Tibial nerve (tissue), 4 donors: Measurements from ENCODE around the gene TUSC1. TPM values are rescaled to one million over a fixed set of nuclear protein-coding genes. Genes with fewer than 3 reads are reported as not detected.

Experiments
- DNase-seq, 2 donors: peaks; one replicate each; pipeline ENCODE4 v3.0.0-alpha.2; 2019; ENCODE audit warnings: low spot score in 2 of 2
- H3K27ac ChIP-seq, 4 donors: fragments of 200-600 bp; sonication (generic) in 3 of 4; one replicate each; pipeline ENCODE4 v1.5.1; 2017 to 2019; ENCODE audit warnings: mild to moderate bottlenecking in 1 of 4
- H3K27me3 ChIP-seq, 2 donors: fragments of 200-600 bp; sonication (generic) in 1 of 2; one replicate each; pipeline versions ENCODE4 v1.5.1 to v1.6.0; 2017 to 2019
- H3K36me3 ChIP-seq, 3 donors: fragments of 200-600 bp; sonication (generic); one replicate each; pipeline ENCODE4 v1.5.1; 2018 to 2019
- H3K4me1 ChIP-seq, 4 donors: fragments of 200-600 bp; sonication (generic) in 3 of 4; one replicate each; pipeline ENCODE4 v1.5.1; 2017 to 2019
- H3K4me3 ChIP-seq, 4 donors: fragments of 200-600 bp; sonication (generic) in 3 of 4; one replicate each; pipeline ENCODE4 v1.5.1; 2017 to 2019; ENCODE audit warnings: mild to moderate bottlenecking in 1 of 4, moderate library complexity in 1 of 4
- H3K9me3 ChIP-seq, 4 donors: fragments of 200-600 bp; sonication (generic) in 3 of 4; one replicate each; pipeline ENCODE4 v1.5.1; 2017 to 2019
- EP300 ChIP-seq, 2 donors: sonication (generic); formaldehyde crosslinking; IDR thresholded peaks; one replicate each; pipeline ENCODE4 v1.6.1; 2017; ENCODE audit warnings: antibody characterized with exemption in 2 of 2, mild to moderate bottlenecking in 1 of 2
- POLR2A ChIP-seq, 2 donors: fragments of 450-650 bp; IDR thresholded peaks; one replicate each; pipeline ENCODE4 v1.6.1; 2017; ENCODE audit warnings: antibody characterized with exemption in 2 of 2, mild to moderate bottlenecking in 2 of 2, moderate library complexity in 2 of 2
- WGBS, 2 donors: methylation state at CpG; one replicate each; pipeline ENCODE4 v1.1.5; 2018; 5-methylcytosine and 5-hydroxymethylcytosine counted together
- total RNA-seq, 4 donors: library from RNA; depleted of rRNA; stranded (reverse); fragments of >200 nt; gene quantifications; one replicate each; pipeline ENCODE4 v1.1.0, GENCODE V29; 2016
- TF ChIP-seq, protein P1 (sequence below), 5 experiments: fragments of 200-600 bp in 3 of 5; fragments of 450-650 bp in 2 of 5; sonication (generic) in 3 of 5; IDR thresholded peaks; one replicate each; pipeline ENCODE4 v1.5.1; 2016 to 2019; ENCODE audit warnings: antibody characterized with exemption in 5 of 5, mild to moderate bottlenecking in 3 of 5, moderate library complexity in 2 of 5

TUSC1 gene
- total RNA-seq = 10 to 100 TPM; 27.0 to 40.0 (median 34.9) TPM

DNA sequence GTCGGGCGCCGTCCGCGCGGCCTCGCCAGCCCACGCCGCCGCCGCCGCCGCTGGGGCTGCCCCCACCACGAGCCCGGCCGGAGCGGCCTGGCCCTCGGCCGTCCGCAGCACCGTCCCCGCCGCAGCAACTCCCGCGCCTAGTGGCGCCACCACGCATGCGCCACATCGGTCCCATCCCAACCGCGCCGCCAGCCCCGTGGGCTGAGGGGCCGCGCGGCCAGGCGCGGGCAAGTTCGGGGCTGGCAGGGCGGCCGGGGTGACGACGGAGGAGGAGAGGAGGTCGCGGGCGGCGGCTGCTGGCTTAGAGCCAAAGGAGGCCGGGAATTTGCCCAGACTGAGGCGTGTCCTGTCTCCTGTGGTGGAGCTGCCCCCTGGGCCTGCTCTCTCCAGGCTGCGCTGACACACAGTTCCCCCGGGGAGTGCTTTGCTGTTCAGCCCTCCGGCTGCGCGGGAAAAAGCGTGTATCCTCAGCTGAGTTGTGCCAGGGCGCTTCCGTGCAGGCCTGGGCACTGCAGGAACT, at the start of gene TUSC1:
Gene TUSC1 (minus strand): TSS at position 298 of the 520 bp plus-strand sequence. CDS start 132 bp downstream, at position 166.
- WGBS, 2 donors = 0 to 1% methylated on average over 24 to 38 of the region's 57 CpGs

DNA sequence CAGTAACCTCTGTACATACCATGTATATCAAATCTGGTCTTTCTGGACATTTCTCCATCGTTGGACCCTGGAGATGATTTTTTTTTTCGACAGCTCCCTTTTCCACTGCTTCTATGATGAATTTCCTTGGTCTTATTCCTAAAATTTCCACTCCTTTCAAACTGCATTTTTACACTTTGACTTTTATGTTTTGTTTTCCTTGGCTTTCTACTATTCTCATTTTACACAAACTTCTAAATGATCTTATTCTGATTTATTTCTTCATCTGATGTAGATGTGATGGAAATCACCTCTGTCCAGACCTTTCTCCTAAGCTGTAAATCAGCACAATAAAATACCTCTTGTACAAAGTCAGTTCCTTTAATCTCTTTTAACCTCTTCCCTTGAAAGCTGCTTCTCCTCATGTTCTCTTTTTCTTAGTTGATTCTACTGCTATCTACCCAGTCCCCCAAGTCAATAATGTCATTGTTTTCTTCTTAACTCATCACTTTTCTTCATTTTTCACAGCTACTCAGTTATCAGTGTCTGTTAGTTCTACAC, 48.7 kb upstream of the TUSC1 start:
- peaks cover 0 to 1% (median 0%) of the 10 kb centered on the region in 4 donors for H3K9me3 ChIP-seq
- H3K27ac ChIP-seq = no peak overlapping the region
- H3K4me3 ChIP-seq = no peak overlapping the region
- H3K4me1 ChIP-seq = no peaks in the 10 kb centered on the region
- WGBS, 2 donors = 45 to 48% methylated on average over 2 of the region's 2 CpGs
- DNase-seq = no peak
- H3K36me3 ChIP-seq = no peaks in the 10 kb centered on the region
- H3K27me3 ChIP-seq = no peaks in the 10 kb centered on the region
- TF ChIP-seq EP300 (IDR thresholded peaks at IDR 0.05) = no peak
- TF ChIP-seq, protein P1, sequence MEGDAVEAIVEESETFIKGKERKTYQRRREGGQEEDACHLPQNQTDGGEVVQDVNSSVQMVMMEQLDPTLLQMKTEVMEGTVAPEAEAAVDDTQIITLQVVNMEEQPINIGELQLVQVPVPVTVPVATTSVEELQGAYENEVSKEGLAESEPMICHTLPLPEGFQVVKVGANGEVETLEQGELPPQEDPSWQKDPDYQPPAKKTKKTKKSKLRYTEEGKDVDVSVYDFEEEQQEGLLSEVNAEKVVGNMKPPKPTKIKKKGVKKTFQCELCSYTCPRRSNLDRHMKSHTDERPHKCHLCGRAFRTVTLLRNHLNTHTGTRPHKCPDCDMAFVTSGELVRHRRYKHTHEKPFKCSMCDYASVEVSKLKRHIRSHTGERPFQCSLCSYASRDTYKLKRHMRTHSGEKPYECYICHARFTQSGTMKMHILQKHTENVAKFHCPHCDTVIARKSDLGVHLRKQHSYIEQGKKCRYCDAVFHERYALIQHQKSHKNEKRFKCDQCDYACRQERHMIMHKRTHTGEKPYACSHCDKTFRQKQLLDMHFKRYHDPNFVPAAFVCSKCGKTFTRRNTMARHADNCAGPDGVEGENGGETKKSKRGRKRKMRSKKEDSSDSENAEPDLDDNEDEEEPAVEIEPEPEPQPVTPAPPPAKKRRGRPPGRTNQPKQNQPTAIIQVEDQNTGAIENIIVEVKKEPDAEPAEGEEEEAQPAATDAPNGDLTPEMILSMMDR (IDR thresholded peaks at IDR 0.05) = no peak
- no peak for TF ChIP-seq POLR2A (IDR thresholded peaks at IDR 0.05)

More for the DNA sequence above, at the start of gene TUSC1:
- peak; percentile 55 to 65 for TF ChIP-seq POLR2A (IDR thresholded peaks at IDR 0.05)
- peak in 1 of 2 donors; percentile 47 for TF ChIP-seq EP300 (IDR thresholded peaks at IDR 0.05)
- TF ChIP-seq, protein P1 (IDR thresholded peaks at IDR 0.05) = peak in 3 of 5 experiments; percentile 16 to 79 (median 79)
- H3K4me1 ChIP-seq = peaks cover 0 to 25% (median 7%) of the 10 kb centered on the region in 4 donors
- peak; percentile 54 to 60 for DNase-seq
- peaks cover 0 to 2% (median 0%) of the 10 kb centered on the region in 4 donors for H3K9me3 ChIP-seq
- H3K4me3 ChIP-seq = peak within 1 kb of the TSS; percentile 80 to 98 (median 90)
- H3K36me3 ChIP-seq = no peaks in the 10 kb centered on the region
- peak within 1 kb of the TSS; percentile 87 to 98 (median 94) for H3K27ac ChIP-seq
- H3K27me3 ChIP-seq = no peaks in the 10 kb centered on the region

DNA sequence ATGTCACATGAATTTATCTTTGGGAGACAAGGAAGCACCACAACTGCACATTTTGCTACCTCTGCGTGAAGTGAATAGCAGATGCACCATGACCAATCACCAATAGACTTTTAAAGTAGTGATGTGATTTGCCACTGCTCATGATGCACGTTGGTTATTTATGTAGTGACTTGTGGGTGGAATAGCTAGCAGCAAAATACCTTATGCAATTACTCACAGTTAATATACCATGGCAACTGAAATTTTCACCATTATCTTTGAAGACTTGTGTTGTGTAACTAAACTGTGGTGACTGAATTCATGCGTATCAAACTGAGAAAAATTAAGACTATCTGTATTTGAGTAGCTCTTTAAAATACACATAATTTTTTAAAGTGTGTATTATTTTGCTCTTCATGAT, 46.2 kb upstream of the TUSC1 start:
- WGBS, 2 donors = 80 to 83% methylated on average over 3 of the region's 3 CpGs
- H3K4me3 ChIP-seq = no peak overlapping the region
- H3K27ac ChIP-seq = no peak overlapping the region
- TF ChIP-seq POLR2A (IDR thresholded peaks at IDR 0.05) (no peak), EP300 (IDR thresholded peaks at IDR 0.05) (no peak)
- TF ChIP-seq, protein P1 (IDR thresholded peaks at IDR 0.05) = no peak
- no peaks in the 10 kb centered on the region for H3K27me3 ChIP-seq
- no peaks in the 10 kb centered on the region for H3K9me3 ChIP-seq
- DNase-seq = no peak
- H3K36me3 ChIP-seq = no peaks in the 10 kb centered on the region
- no peaks in the 10 kb centered on the region for H3K4me1 ChIP-seq

DNA sequence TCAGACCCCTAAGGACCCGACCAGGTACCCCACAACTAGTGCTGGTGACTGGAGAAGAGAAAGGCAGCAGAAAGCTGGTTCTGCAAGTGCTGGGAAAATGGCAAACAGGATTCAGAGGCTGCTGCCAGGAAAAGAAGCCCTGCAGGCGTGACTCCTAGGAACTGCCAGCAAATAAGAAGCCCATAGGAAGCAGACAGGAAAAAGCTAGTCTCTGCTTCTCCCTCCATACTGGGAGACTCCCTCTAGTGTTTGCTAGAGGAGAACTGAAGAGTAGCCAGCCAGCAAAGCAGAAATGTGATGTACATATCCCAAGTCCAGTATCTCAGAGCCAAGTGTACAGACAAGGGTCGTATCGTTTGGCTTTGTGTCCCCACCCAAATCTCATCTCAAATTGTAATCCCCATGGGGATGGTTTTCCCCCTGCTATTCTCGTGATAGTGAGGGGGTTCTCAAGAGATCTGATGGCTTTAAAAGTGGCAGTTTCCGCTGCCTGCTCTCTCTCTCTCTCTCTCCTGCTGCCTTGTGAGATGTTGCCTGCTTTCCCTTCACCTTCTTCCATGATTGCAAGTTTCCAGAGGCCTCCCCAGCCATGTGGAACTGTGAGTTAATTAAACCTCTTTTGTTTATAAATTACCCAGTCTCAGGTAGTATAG, 38.1 kb upstream of the TUSC1 start:
- Histone ChIP-seq H3K27me3 (no peaks in the 10 kb centered on the region), H3K9me3 (no peaks in the 10 kb centered on the region), H3K4me3 (no peak overlapping the region), H3K36me3 (no peaks in the 10 kb centered on the region), H3K4me1 (peaks cover 0 to 5% (median 0%) of the 10 kb centered on the region in 4 donors), H3K27ac (no peak overlapping the region)
- peak in 1 of 2 donors; percentile 4 for DNase-seq
- 42 to 61% methylated on average over 6 of the region's 6 CpGs for WGBS, 2 donors
- TF ChIP-seq, protein P1 (IDR thresholded peaks at IDR 0.05) = peak in 4 of 5 experiments; percentile 24 to 49 (median 38)
- TF ChIP-seq POLR2A (IDR thresholded peaks at IDR 0.05) = no peak
- TF ChIP-seq EP300 (IDR thresholded peaks at IDR 0.05) = no peak

DNA sequence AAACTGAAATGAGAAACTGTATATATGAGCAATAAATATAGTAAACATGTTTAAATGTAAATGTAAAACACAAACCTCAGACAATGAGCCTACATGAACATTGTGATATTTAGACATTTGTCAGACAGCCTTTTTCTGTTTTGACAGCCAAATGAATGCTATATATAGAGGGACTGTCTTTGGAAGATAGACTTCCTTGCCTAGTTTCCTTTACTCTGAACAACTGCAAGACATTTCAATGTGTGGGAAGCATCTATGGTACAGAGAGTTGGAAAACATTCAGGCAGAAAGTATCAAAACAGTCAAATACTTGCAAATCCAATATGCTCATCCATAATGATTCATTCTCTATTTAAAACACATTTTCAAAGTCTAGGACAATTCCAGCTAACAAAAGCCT, 31.7 kb upstream of the TUSC1 start:
- DNase-seq = no peak
- no peak overlapping the region for H3K27ac ChIP-seq
- no peaks in the 10 kb centered on the region for H3K9me3 ChIP-seq
- H3K4me3 ChIP-seq = no peak overlapping the region
- no peaks in the 10 kb centered on the region for H3K4me1 ChIP-seq
- TF ChIP-seq, protein P1 (IDR thresholded peaks at IDR 0.05) = no peak
- TF ChIP-seq EP300 (IDR thresholded peaks at IDR 0.05) = no peak
- no peak for TF ChIP-seq POLR2A (IDR thresholded peaks at IDR 0.05)
- no peaks in the 10 kb centered on the region for H3K27me3 ChIP-seq
- no peaks in the 10 kb centered on the region for H3K36me3 ChIP-seq
